Ishikawa (cell line): ENCODE data around the gene GAS2L2.

ENCODE experiments used
- CEBPB ChIP-seq: IDR thresholded peaks from 2 replicates; pipeline ENCODE4 v1.6.1; 2012
- CREB1 ChIP-seq: IDR thresholded peaks from 2 replicates; pipeline ENCODE4 v1.6.1; 2012; ENCODE audit warnings: low read depth
- EGR1 ChIP-seq: IDR thresholded peaks from 2 replicates; pipeline ENCODE4 v1.6.1; 2012
- EP300 ChIP-seq: IDR thresholded peaks from 2 replicates; pipeline ENCODE4 v1.6.1; 2012; ENCODE audit warnings: borderline replicate concordance
- FOXM1 ChIP-seq: IDR thresholded peaks from 2 replicates; pipeline ENCODE4 v1.6.1; 2012; ENCODE audit warnings: low read depth, borderline replicate concordance
- NFIC ChIP-seq: IDR thresholded peaks from 2 replicates; pipeline ENCODE4 v1.6.1; 2012
- RAD21 ChIP-seq: IDR thresholded peaks from 2 replicates; pipeline ENCODE4 v1.6.1; 2012; ENCODE audit warnings: low read depth
- TAF1 ChIP-seq: IDR thresholded peaks from 2 replicates; pipeline ENCODE4 v1.6.1; 2012; ENCODE audit warnings: low read depth, mild to moderate bottlenecking
- TCF12 ChIP-seq: IDR thresholded peaks from 2 replicates; pipeline ENCODE4 v1.6.1; 2012; ENCODE audit warnings: low read depth
- TEAD4 ChIP-seq: IDR thresholded peaks from 2 replicates; pipeline ENCODE4 v1.6.1; 2012
- YY1 ChIP-seq: IDR thresholded peaks from 2 replicates; pipeline ENCODE4 v1.6.1; 2012; ENCODE audit warnings: low read depth
- ZBTB7A ChIP-seq: IDR thresholded peaks from 2 replicates; pipeline ENCODE4 v1.6.1; 2012; ENCODE audit warnings: low read depth
- TF ChIP-seq, protein P1 (sequence below): IDR thresholded peaks from 2 replicates; pipeline ENCODE4 v1.6.1; 2012; ENCODE audit warnings: low read depth, mild to moderate bottlenecking
- TF ChIP-seq, protein P2 (sequence below): IDR thresholded peaks from 2 replicates; pipeline ENCODE4 v1.6.1; 2012
- TF ChIP-seq, protein P3 (sequence below): IDR thresholded peaks from 2 replicates; pipeline ENCODE4 v1.6.1; 2012

GAS2L2 gene

DNA sequence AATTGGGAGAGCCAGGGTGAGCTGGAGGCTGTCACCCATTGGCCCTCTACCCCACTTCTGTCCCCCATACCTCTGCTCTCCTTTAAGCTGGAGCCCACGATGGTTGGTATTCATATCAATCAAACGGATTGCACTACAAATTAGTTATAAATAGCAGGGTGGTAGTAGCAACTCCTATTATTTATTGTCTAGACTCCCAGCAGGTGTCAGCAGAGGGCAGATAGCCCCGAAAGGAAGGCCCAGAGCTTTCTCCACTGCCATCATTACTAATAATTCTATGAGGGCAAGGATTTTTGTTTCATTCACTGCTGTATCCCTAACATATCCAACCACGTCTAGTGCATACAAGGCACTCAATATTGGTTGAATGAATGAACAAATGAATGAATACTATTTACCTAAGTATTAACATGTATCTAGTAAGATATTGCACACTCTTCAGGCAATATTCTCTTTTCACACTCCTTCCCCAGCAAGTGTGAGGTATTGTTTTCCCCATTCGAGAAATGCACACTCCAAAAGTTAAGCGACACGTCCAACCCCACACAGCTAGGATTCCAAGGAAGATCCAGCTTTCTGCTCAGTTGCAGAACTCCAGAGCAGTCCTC is 14.0 kb upstream of the GAS2L2 start:
- TF ChIP-seq RAD21 (peak; percentile 59), TEAD4 (no peak)

DNA sequence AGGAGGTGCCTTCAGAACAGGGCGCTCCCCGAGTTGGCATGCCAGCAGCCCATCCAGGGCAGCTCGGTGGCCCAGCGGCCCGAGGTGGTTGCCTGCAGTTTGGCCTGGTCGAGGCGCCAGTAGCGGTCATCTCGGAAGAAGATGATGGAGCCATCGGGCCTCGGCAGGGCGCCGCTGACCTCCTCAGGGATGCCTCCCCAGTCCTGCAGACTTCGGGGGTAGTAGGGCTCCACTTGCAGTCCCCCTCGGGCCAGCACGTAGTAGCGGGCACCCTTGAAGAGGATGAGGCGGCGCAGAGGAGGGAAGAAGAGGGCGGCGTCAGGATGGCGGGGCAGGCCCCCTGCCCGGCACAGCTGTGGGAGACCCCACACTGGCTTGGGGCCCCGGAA is 13.4 kb upstream of the GAS2L2 start:
- TF ChIP-seq EGR1: no peak
- TF ChIP-seq, protein P1, sequence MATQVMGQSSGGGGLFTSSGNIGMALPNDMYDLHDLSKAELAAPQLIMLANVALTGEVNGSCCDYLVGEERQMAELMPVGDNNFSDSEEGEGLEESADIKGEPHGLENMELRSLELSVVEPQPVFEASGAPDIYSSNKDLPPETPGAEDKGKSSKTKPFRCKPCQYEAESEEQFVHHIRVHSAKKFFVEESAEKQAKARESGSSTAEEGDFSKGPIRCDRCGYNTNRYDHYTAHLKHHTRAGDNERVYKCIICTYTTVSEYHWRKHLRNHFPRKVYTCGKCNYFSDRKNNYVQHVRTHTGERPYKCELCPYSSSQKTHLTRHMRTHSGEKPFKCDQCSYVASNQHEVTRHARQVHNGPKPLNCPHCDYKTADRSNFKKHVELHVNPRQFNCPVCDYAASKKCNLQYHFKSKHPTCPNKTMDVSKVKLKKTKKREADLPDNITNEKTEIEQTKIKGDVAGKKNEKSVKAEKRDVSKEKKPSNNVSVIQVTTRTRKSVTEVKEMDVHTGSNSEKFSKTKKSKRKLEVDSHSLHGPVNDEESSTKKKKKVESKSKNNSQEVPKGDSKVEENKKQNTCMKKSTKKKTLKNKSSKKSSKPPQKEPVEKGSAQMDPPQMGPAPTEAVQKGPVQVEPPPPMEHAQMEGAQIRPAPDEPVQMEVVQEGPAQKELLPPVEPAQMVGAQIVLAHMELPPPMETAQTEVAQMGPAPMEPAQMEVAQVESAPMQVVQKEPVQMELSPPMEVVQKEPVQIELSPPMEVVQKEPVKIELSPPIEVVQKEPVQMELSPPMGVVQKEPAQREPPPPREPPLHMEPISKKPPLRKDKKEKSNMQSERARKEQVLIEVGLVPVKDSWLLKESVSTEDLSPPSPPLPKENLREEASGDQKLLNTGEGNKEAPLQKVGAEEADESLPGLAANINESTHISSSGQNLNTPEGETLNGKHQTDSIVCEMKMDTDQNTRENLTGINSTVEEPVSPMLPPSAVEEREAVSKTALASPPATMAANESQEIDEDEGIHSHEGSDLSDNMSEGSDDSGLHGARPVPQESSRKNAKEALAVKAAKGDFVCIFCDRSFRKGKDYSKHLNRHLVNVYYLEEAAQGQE: no peak
- TF ChIP-seq RAD21: no peak
- TF ChIP-seq, protein P2, sequence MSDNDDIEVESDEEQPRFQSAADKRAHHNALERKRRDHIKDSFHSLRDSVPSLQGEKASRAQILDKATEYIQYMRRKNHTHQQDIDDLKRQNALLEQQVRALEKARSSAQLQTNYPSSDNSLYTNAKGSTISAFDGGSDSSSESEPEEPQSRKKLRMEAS: no peak
- no peak for TF ChIP-seq TCF12
- TF ChIP-seq, protein P3, sequence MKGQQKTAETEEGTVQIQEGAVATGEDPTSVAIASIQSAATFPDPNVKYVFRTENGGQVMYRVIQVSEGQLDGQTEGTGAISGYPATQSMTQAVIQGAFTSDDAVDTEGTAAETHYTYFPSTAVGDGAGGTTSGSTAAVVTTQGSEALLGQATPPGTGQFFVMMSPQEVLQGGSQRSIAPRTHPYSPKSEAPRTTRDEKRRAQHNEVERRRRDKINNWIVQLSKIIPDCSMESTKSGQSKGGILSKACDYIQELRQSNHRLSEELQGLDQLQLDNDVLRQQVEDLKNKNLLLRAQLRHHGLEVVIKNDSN: no peak
- no peak for TF ChIP-seq CEBPB
- no peak for TF ChIP-seq CREB1
- TF ChIP-seq NFIC: no peak
- no peak for TF ChIP-seq TEAD4
- TF ChIP-seq FOXM1: no peak
- TF ChIP-seq TAF1: no peak
- no peak for TF ChIP-seq ZBTB7A
- no peak for TF ChIP-seq YY1
- TF ChIP-seq EP300: no peak

DNA sequence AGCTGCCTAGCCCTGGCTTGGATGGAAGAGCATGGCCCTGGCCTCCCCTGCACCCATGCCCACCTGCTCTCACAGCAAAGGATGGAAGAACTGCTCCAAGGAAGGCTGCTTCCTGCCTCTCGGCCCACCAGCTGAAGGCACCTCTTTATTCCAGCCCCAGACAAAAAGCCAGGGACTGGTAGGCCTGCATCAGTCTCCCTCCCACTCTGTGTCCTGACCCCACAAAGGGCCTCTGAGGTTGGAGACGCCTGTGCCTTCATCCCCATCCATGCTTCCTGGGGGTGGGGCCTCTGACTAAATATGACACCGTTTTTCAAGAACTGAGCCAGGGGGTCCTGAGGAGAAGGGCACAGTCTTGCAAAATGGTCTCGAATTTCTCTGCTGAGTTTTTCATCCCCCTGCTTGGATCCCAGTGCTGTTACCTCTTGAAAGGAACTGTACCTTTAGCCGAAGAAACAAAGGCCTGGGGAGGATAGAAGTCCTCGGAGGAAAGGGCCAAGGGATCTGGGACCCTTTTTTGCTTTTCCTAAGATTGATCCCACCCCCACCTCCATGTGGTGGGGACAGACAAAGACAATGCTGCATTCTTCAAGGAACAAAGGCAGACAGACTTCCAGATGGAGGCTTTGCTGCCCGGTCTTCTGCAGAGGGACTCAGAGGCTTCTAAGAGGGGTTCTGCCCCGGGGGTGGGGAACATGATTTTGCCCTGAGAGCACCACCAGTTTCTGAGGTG is 12.9 kb upstream of the GAS2L2 start:
- TF ChIP-seq RAD21 (no peak), EP300 (no peak), YY1 (no peak), EGR1 (no peak), ZBTB7A (no peak), FOXM1 (no peak)
- TF ChIP-seq, protein P3: no peak
- TF ChIP-seq, protein P1: no peak
- TF ChIP-seq, protein P2: no peak

DNA sequence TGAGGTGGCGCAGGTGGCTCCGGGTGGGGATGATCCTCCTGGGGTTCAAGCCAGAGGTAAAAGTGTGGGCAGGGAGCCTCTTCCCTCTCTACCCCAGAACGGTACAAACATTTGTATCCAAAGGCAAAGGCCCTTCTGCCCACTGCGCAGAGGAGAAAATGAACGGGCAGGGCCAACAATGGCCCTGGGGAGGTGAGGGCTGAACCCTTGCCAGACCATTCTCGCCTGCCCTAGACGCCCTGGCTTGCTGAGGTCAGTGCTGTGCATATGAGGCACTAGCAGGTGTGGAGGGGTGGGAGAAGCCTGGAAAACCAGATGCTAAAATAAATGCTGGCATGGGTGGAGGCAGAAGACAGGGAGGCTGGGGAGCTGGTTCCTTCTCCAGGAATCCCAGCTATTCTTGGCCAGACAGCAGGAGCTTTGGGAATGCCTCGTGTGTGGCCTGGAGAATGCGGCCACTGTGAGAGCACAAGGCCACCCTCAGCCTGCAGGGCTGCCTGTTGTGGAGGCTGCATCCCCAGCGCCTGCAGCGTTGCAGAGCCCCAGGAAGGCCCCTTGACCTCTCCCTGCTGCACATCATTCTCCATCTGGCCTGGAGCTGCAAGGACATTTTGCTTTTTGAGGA is 12.2 kb upstream of the GAS2L2 start:
- TF ChIP-seq NFIC: no peak
- TF ChIP-seq, protein P3: no peak
- TF ChIP-seq TAF1: no peak
- no peak for TF ChIP-seq YY1
- no peak for TF ChIP-seq EP300
- TF ChIP-seq RAD21: no peak
- TF ChIP-seq, protein P1: no peak
- no peak for TF ChIP-seq TEAD4
- no peak for TF ChIP-seq FOXM1
- no peak for TF ChIP-seq CEBPB
- TF ChIP-seq TCF12: no peak
